Tibial nerve (tissue), 4 donors: ENCODE measurements around the gene USP30. TPM values are rescaled to one million over a fixed set of nuclear protein-coding genes. Genes with fewer than 3 reads are reported as not detected.

Experiments
- DNase-seq, 2 donors: peaks; one replicate each; pipeline ENCODE4 v3.0.0-alpha.2; 2019; ENCODE audit warnings: low spot score in 2 of 2
- H3K27ac ChIP-seq, 4 donors: fragments of 200-600 bp; sonication (generic) in 3 of 4; one replicate each; pipeline ENCODE4 v1.5.1; 2017 to 2019; ENCODE audit warnings: mild to moderate bottlenecking in 1 of 4
- H3K27me3 ChIP-seq, 2 donors: fragments of 200-600 bp; sonication (generic) in 1 of 2; one replicate each; pipeline versions ENCODE4 v1.5.1 to v1.6.0; 2017 to 2019
- H3K36me3 ChIP-seq, 3 donors: fragments of 200-600 bp; sonication (generic); one replicate each; pipeline ENCODE4 v1.5.1; 2018 to 2019
- H3K4me1 ChIP-seq, 4 donors: fragments of 200-600 bp; sonication (generic) in 3 of 4; one replicate each; pipeline ENCODE4 v1.5.1; 2017 to 2019
- H3K4me3 ChIP-seq, 4 donors: fragments of 200-600 bp; sonication (generic) in 3 of 4; one replicate each; pipeline ENCODE4 v1.5.1; 2017 to 2019; ENCODE audit warnings: mild to moderate bottlenecking in 1 of 4, moderate library complexity in 1 of 4
- H3K9me3 ChIP-seq, 4 donors: fragments of 200-600 bp; sonication (generic) in 3 of 4; one replicate each; pipeline ENCODE4 v1.5.1; 2017 to 2019
- CTCF ChIP-seq, 5 experiments: fragments of 200-600 bp in 3 of 5; fragments of 450-650 bp in 2 of 5; sonication (generic) in 3 of 5; IDR thresholded peaks; one replicate each; pipeline ENCODE4 v1.5.1; 2016 to 2019; ENCODE audit warnings: antibody characterized with exemption in 5 of 5, mild to moderate bottlenecking in 3 of 5, moderate library complexity in 2 of 5
- EP300 ChIP-seq, 2 donors: sonication (generic); formaldehyde crosslinking; IDR thresholded peaks; one replicate each; pipeline ENCODE4 v1.6.1; 2017; ENCODE audit warnings: antibody characterized with exemption in 2 of 2, mild to moderate bottlenecking in 1 of 2
- POLR2A ChIP-seq, 2 donors: fragments of 450-650 bp; IDR thresholded peaks; one replicate each; pipeline ENCODE4 v1.6.1; 2017; ENCODE audit warnings: antibody characterized with exemption in 2 of 2, mild to moderate bottlenecking in 2 of 2, moderate library complexity in 2 of 2
- WGBS, 2 donors: methylation state at CpG; one replicate each; pipeline ENCODE4 v1.1.5; 2018; 5-methylcytosine and 5-hydroxymethylcytosine counted together
- total RNA-seq, 4 donors: library from RNA; depleted of rRNA; stranded (reverse); fragments of >200 nt; gene quantifications; one replicate each; pipeline ENCODE4 v1.1.0, GENCODE V29; 2016

Gene USP30
- total RNA-seq, 4 donors from 2014 or later, result 12.0 to 38.8 (median 20.8) TPM

GRCh38 chr12:109124878-109125648, 72.7 kb downstream of the USP30 start:
- H3K27ac ChIP-seq, result peak overlapping the region in 2 of 4 donors; percentile 50 to 59
- no peaks in the 10 kb centered on the region for H3K36me3 ChIP-seq
- no peaks in the 10 kb centered on the region for H3K27me3 ChIP-seq
- H3K4me1 ChIP-seq, result peaks cover 0 to 4% (median 0%) of the 10 kb centered on the region in 4 donors
- H3K9me3 ChIP-seq, result no peaks in the 10 kb centered on the region
- WGBS, 2 donors, result 71 to 76% methylated on average over 12 of the region's 12 CpGs
- TF ChIP-seq CTCF (IDR thresholded peaks at IDR 0.05) (no peak), POLR2A (IDR thresholded peaks at IDR 0.05) (no peak), EP300 (IDR thresholded peaks at IDR 0.05) (no peak)
- no peak overlapping the region for H3K4me3 ChIP-seq
- no peak for DNase-seq

- DNase-seq, result no peak
- TF ChIP-seq CTCF (IDR thresholded peaks at IDR 0.05), result no peak
- TF ChIP-seq POLR2A (IDR thresholded peaks at IDR 0.05), result no peak
- no peak for TF ChIP-seq EP300 (IDR thresholded peaks at IDR 0.05)
- Histone ChIP-seq H3K27ac (no peak overlapping the region), H3K4me1 (peaks cover 0 to 6% (median 0%) of the 10 kb centered on the region in 4 donors), H3K36me3 (no peaks in the 10 kb centered on the region), H3K27me3 (no peaks in the 10 kb centered on the region), H3K4me3 (no peak overlapping the region), H3K9me3 (no peaks in the 10 kb centered on the region)
- 91 to 93% methylated on average over 7 of the region's 7 CpGs for WGBS, 2 donors
These were observed 73.4 kb downstream of the USP30 start for GRCh38 chr12:109125791-109126190.

- WGBS, 2 donors, result 72 to 74% methylated on average over 3 of the region's 3 CpGs
- Histone ChIP-seq H3K36me3 (no peaks in the 10 kb centered on the region), H3K4me1 (peaks cover 0 to 15% (median 0%) of the 10 kb centered on the region in 4 donors), H3K27ac (peak overlapping the region in 2 of 4 donors; percentile 16 to 35), H3K27me3 (no peaks in the 10 kb centered on the region), H3K4me3 (no peak overlapping the region), H3K9me3 (no peaks in the 10 kb centered on the region)
- DNase-seq, result no peak
- TF ChIP-seq POLR2A (IDR thresholded peaks at IDR 0.05), result no peak
- TF ChIP-seq CTCF (IDR thresholded peaks at IDR 0.05), result no peak
- peak in 1 of 2 donors; percentile 47 for TF ChIP-seq EP300 (IDR thresholded peaks at IDR 0.05)
These were observed 74.4 kb downstream of the USP30 start for GRCh38 chr12:109126784-109127183.

- Histone ChIP-seq H3K27ac (no peak overlapping the region), H3K9me3 (no peaks in the 10 kb centered on the region), H3K36me3 (no peaks in the 10 kb centered on the region), H3K27me3 (no peaks in the 10 kb centered on the region), H3K4me1 (peaks cover 0 to 15% (median 0%) of the 10 kb centered on the region in 4 donors), H3K4me3 (no peak overlapping the region)
- 91 to 93% methylated on average over 13 of the region's 13 CpGs for WGBS, 2 donors
- DNase-seq, result no peak
- TF ChIP-seq EP300 (IDR thresholded peaks at IDR 0.05) (no peak), CTCF (IDR thresholded peaks at IDR 0.05) (no peak), POLR2A (IDR thresholded peaks at IDR 0.05) (no peak)
These were observed 75.3 kb downstream of the USP30 start for GRCh38 chr12:109127533-109128242.
